HG02870 (cell line): ENCODE data around the gene CRABP2.

Experiments used
- ATAC-seq: cut with Tn5 transposase; IDR thresholded peaks from one replicate; pipeline ENCODE4 v1.9.1; 2021; ENCODE audit warnings: mild to moderate bottlenecking, moderate library complexity; ENCODE audit not compliant: unreplicated experiment

The CRABP2 gene

GRCh38 chr1:156709757-156710489 lies 4.5 kb upstream of the CRABP2 start:
- no peak for ATAC-seq

GRCh38 chr1:156709031-156709430 lies 3.6 kb upstream of the CRABP2 start:
- no peak for ATAC-seq

- ATAC-seq, result no peak
Observed at GRCh38 chr1:156708218-156708661, 2.9 kb upstream of the CRABP2 start.

GRCh38 chr1:156707417-156708217 lies 2.2 kb upstream of the CRABP2 start:
- no peak for ATAC-seq

GRCh38 chr1:156706657-156707416 lies 1.5 kb upstream of the CRABP2 start:
- no peak for ATAC-seq

GRCh38 chr1:156705918-156706656 lies 704 bp upstream of the CRABP2 start:
- no peak for ATAC-seq

- ATAC-seq, result no peak
Observed at GRCh38 chr1:156704930-156705320, 458 bp downstream of the CRABP2 start.

- ATAC-seq, result no peak
Observed at GRCh38 chr1:156704166-156704711, 1.1 kb downstream of the CRABP2 start.

- no peak for ATAC-seq
Observed at GRCh38 chr1:156703741-156704140, 1.6 kb downstream of the CRABP2 start.

- no peak for ATAC-seq
Observed at GRCh38 chr1:156703336-156703735, 2.0 kb downstream of the CRABP2 start.

- no peak for ATAC-seq
Observed at GRCh38 chr1:156700736-156701531, 4.4 kb downstream of the CRABP2 start.

- ATAC-seq, result no peak
Observed at GRCh38 chr1:156698995-156699394, 6.4 kb downstream of the CRABP2 start.

- no peak for ATAC-seq
Observed at GRCh38 chr1:156697481-156697880, 7.9 kb downstream of the CRABP2 start.

GRCh38 chr1:156696755-156697154 lies 8.6 kb downstream of the CRABP2 start:
- ATAC-seq, result no peak

- no peak for ATAC-seq
Observed at GRCh38 chr1:156694690-156694962, 10.8 kb downstream of the CRABP2 start.

- no peak for ATAC-seq
Observed at GRCh38 chr1:156693848-156694689, 11.3 kb downstream of the CRABP2 start.

GRCh38 chr1:156692925-156693847 lies 12.2 kb downstream of the CRABP2 start:
- ATAC-seq, result no peak

GRCh38 chr1:156692441-156692924 lies 12.9 kb downstream of the CRABP2 start:
- no peak for ATAC-seq
